ENCODE data around the gene FAM171A2.

Gene FAM171A2

GRCh38 chr17:44318077-44318892 lies 45.4 kb downstream of the FAM171A2 start:
- no peak for DNase-seq

GRCh38 chr17:44317545-44317944 lies 46.1 kb downstream of the FAM171A2 start:
- DNase-seq = no peak

GRCh38 chr17:44315760-44316731 lies 47.6 kb downstream of the FAM171A2 start:
- no peak for DNase-seq

GRCh38 chr17:44314869-44315661 lies 48.6 kb downstream of the FAM171A2 start:
- no peak for DNase-seq

- DNase-seq = no peak
Observed at GRCh38 chr17:44314524-44314868, 49.2 kb downstream of the FAM171A2 start.

- DNase-seq = no peak
Observed at GRCh38 chr17:44314031-44314430, 49.6 kb downstream of the FAM171A2 start.

- no peak for DNase-seq
Observed at GRCh38 chr17:44312396-44313104, 51.1 kb downstream of the FAM171A2 start.

GRCh38 chr17:44311562-44312181 lies 52.0 kb downstream of the FAM171A2 start:
- no peak for DNase-seq

GRCh38 chr17:44310609-44311376 lies 52.9 kb downstream of the FAM171A2 start:
- no peak for DNase-seq

GRCh38 chr17:44310188-44310587 lies 53.5 kb downstream of the FAM171A2 start:
- DNase-seq = no peak

- DNase-seq = no peak
Observed at GRCh38 chr17:44309472-44309871, 54.2 kb downstream of the FAM171A2 start.

- DNase-seq = no peak
Observed at GRCh38 chr17:44308865-44309264, 54.8 kb downstream of the FAM171A2 start.

GRCh38 chr17:44308320-44308818 lies 55.3 kb downstream of the FAM171A2 start, which contains the start of gene RUNDC3A:
Gene RUNDC3A (plus strand): TSS chr17:44308601. CDS start chr17:44308833, 232 bp downstream.
- peak; percentile 79 for DNase-seq

- no peak for DNase-seq
Observed at GRCh38 chr17:44307387-44308186, 56.1 kb downstream of the FAM171A2 start.

- DNase-seq = no peak
Observed at GRCh38 chr17:44304651-44305050, 59.0 kb downstream of the FAM171A2 start.

Data from OCI-M1 (cell line).